OCI-LY1 (cell line): ENCODE measurements around the gene FGF14.
"Not testable (repeated sequence)": the region's sequence is repeated elsewhere in the genome, so short reads cannot be mapped to it uniquely, and the experiment has no call there.

Experiments used
- CTCF ChIP-seq: fragments of 200-600 bp; sonication (generic), shearing (Covaris generic); IDR thresholded peaks from 2 replicates; pipeline ENCODE4 v1.5.1; 2017; ENCODE audit warnings: mild to moderate bottlenecking, antibody characterized with exemption, low read length, moderate library complexity, mixed read lengths
- EZH2 ChIP-seq: fragments of 200-600 bp; sonication (generic), shearing (Covaris generic); IDR thresholded peaks from 2 replicates; pipeline ENCODE4 v1.8.0; 2017; ENCODE audit warnings: borderline replicate concordance, mixed run types, mild to moderate bottlenecking, antibody characterized with exemption, low read length, moderate library complexity, mixed read lengths

GRCh38 chr13:101837778-101838177 lies 564.1 kb downstream of the FGF14 start:
- TF ChIP-seq CTCF, EZH2: not testable (repeated sequence)
